Fibroblast of lung (primary cell): ENCODE results near the gene PHF14.

ENCODE experiments used
- CTCF ChIP-seq, 2 donors: IDR thresholded peaks in 1 of 2; conservative IDR thresholded peaks in 1 of 2; 1 replicate in 1 of 2; 2 replicates in 1 of 2; pipeline ENCODE4 v1.5.1; 2011 to 2012; ENCODE audit warnings: low read length in 2 of 2, control low read depth in 1 of 2, inconsistent platforms in 1 of 2, low read depth in 1 of 2, mild to moderate bottlenecking in 1 of 2
- EZH2 ChIP-seq: IDR thresholded peaks from 2 replicates; pipeline ENCODE4 v1.5.1; 2012; ENCODE audit warnings: low read length, control low read depth, mild to moderate bottlenecking; ENCODE audit errors: missing control alignments

GRCh38 chr7:11194492-11194891 is 220.8 kb downstream of the PHF14 start:
- TF ChIP-seq CTCF (conservative IDR thresholded peaks at IDR 0.05 in 1 of 2, IDR thresholded peaks at IDR 0.05 in 1 of 2; ENCODE audit: low read depth in 1 of 2, low read length in 2 of 2) (no peak), EZH2 (no peak)
